SK-N-SH (cell line): Measurements from ENCODE around the gene POM121L2. TPM values are rescaled to one million over a fixed set of nuclear protein-coding genes. Genes with fewer than 3 reads are reported as not detected.
A peak's percentile ranks its signal among the peaks of the same experiment; 100 is the strongest.

Experiments
- CTCF ChIA-PET: fragments of 300-600, 350-600 bp; formaldehyde crosslinking; extraction: SDS; loops from one replicate; lab custom pipeline; 2021; lab: Yijun Ruan, JAX
- POLR2A ChIA-PET: fragments of 350-600 bp; sonication (Branson Sonifier 250); formaldehyde crosslinking; extraction: SDS; loops from one replicate; lab custom pipeline; 2020; ENCODE audit warnings: antibody characterized with exemption, inconsistent platforms; lab: Yijun Ruan, JAX
- DNase-seq: peaks from one replicate; pipeline ENCODE4 v3.0.0; 2012
- H2AFZ ChIP-seq: fragments of 200-600 bp; sonication (generic); 2 replicates; pipeline ENCODE4 v1.8.1; 2016; ENCODE audit warnings: antibody characterized with exemption, mild to moderate bottlenecking, low read depth
- H3F3A ChIP-seq: fragments of 200-600 bp; sonication (generic); replicated peaks from 2 replicates; pipeline ENCODE3; 2016; ENCODE audit warnings: antibody characterized with exemption, mild to moderate bottlenecking; ENCODE audit not compliant: insufficient read depth
- H3K27ac ChIP-seq, 2 experiments: fragments of 200-500 bp in 1 of 2; fragments of 200-600 bp in 1 of 2; sonication (Bioruptor generic) in 1 of 2; sonication (generic), shearing (Covaris generic) in 1 of 2; 2 replicates each; pipeline versions ENCODE4 v1.5.1 to v1.6.1; 2014 to 2016; ENCODE audit warnings: low read depth in 2 of 2, inconsistent platforms in 1 of 2, low read length in 1 of 2, mild to moderate bottlenecking in 1 of 2, mixed read lengths in 1 of 2
- H3K27me3 ChIP-seq: fragments of 200-600 bp; sonication (generic), shearing (Covaris generic); 2 replicates; pipeline ENCODE4 v1.6.1; 2016; ENCODE audit warnings: mixed run types; ENCODE audit not compliant: insufficient read depth
- H3K36me3 ChIP-seq, 2 experiments: fragments of 200-500 bp in 1 of 2; fragments of 200-600 bp in 1 of 2; sonication (Bioruptor generic) in 1 of 2; sonication (generic) in 1 of 2; replicated peaks in 1 of 2; 2 replicates each; pipeline versions ENCODE3 to v1.5.1; 2014 to 2016; ENCODE audit warnings: low read length in 1 of 2, mild to moderate bottlenecking in 1 of 2; ENCODE audit not compliant: insufficient read depth in 2 of 2, control insufficient read depth in 1 of 2
- H3K4me1 ChIP-seq, 2 experiments: fragments of 200-500 bp in 1 of 2; fragments of 200-600 bp in 1 of 2; sonication (Bioruptor generic) in 1 of 2; sonication (generic), shearing (Covaris generic) in 1 of 2; 2 replicates each; pipeline versions ENCODE4 v1.5.1 to v1.6.1; 2014 to 2016; ENCODE audit warnings: low read depth in 1 of 2, low read length in 1 of 2, mixed run types in 1 of 2; ENCODE audit not compliant: insufficient read depth in 2 of 2, control insufficient read depth in 1 of 2
- H3K4me2 ChIP-seq: fragments of 200-600 bp; sonication (generic), shearing (Covaris generic); 2 replicates; pipeline ENCODE4 v1.6.1; 2017; ENCODE audit warnings: mixed run types
- H3K4me3 ChIP-seq, 2 experiments: fragments of 200-500 bp in 1 of 2; fragments of 200-600 bp in 1 of 2; sonication (Bioruptor generic) in 1 of 2; sonication (generic), shearing (Covaris generic) in 1 of 2; 2 replicates each; pipeline versions ENCODE4 v1.5.1 to v1.8.1; 2014 to 2016; ENCODE audit warnings: low read depth in 2 of 2, inconsistent platforms in 1 of 2, low read length in 1 of 2, mild to moderate bottlenecking in 1 of 2, mixed read lengths in 1 of 2, moderate library complexity in 1 of 2
- H3K79me2 ChIP-seq: fragments of 200-600 bp; sonication (generic); 2 replicates; pipeline ENCODE4 v1.8.1; 2017; ENCODE audit warnings: mild to moderate bottlenecking; ENCODE audit not compliant: insufficient read depth
- H3K9ac ChIP-seq: fragments of 200-600 bp; sonication (generic); 2 replicates; pipeline ENCODE4 v1.6.1; 2017; ENCODE audit warnings: mixed run types
- H3K9me2 ChIP-seq: fragments of 200-600 bp; sonication (generic); 2 replicates; pipeline ENCODE4 v1.6.1; 2017; ENCODE audit warnings: mixed run types
- H3K9me3 ChIP-seq: fragments of 200-600 bp; sonication (generic); 2 replicates; pipeline ENCODE4 v1.6.1; 2017; ENCODE audit warnings: mixed run types, mild to moderate bottlenecking, moderate library complexity
- H4K20me1 ChIP-seq: fragments of 200-600 bp; sonication (generic); 2 replicates; pipeline ENCODE4 v1.6.1; 2017; ENCODE audit warnings: mild to moderate bottlenecking, mixed run types; ENCODE audit not compliant: insufficient read depth
- CHD2 ChIP-seq: fragments of 150-350 bp; IDR thresholded peaks from 2 replicates; pipeline ENCODE4 v1.6.1; 2018; ENCODE audit warnings: low read length; ENCODE audit not compliant: partially characterized antibody
- EP300 ChIP-seq, 2 experiments: IDR thresholded peaks; 2 replicates each; pipeline versions ENCODE4 v1.4.0 to v1.6.1; 2012; ENCODE audit warnings: borderline replicate concordance in 1 of 2, low read depth in 1 of 2, low read length in 1 of 2
- FOXJ3 ChIP-seq: sonication (generic); formaldehyde crosslinking; IDR thresholded peaks from 2 replicates; pipeline ENCODE4 v1.5.1; 2020; ENCODE audit warnings: mild to moderate bottlenecking, missing genetic modification reagents
- FOXM1 ChIP-seq: IDR thresholded peaks from 2 replicates; pipeline ENCODE4 v1.4.0; 2012; ENCODE audit warnings: low read depth, mild to moderate bottlenecking
- GABPA ChIP-seq: IDR thresholded peaks from 2 replicates; pipeline ENCODE4 v1.4.0; 2012; ENCODE audit warnings: low read depth, mild to moderate bottlenecking
- MEF2A ChIP-seq: IDR thresholded peaks from 2 replicates; pipeline ENCODE4 v1.4.0; 2012; ENCODE audit warnings: low read depth, borderline replicate concordance
- NFIC ChIP-seq: IDR thresholded peaks from 2 replicates; pipeline ENCODE4 v1.4.0; 2012; ENCODE audit warnings: borderline replicate concordance
- NRF1 ChIP-seq: IDR thresholded peaks from 2 replicates; pipeline ENCODE4 v1.6.1; 2012; ENCODE audit warnings: low read depth, mild to moderate bottlenecking, low read length
- PBX3 ChIP-seq: IDR thresholded peaks from 2 replicates; pipeline ENCODE4; 2012
- POLR2AphosphoS5 ChIP-seq: IDR thresholded peaks from 2 replicates; pipeline ENCODE4 v1.6.1; 2012; ENCODE audit warnings: low read depth, low read length
- RXRA ChIP-seq: IDR thresholded peaks from 2 replicates; pipeline ENCODE4 v1.4.0; 2012; ENCODE audit warnings: low read depth, mild to moderate bottlenecking, borderline replicate concordance
- SIN3A ChIP-seq: IDR thresholded peaks from 2 replicates; pipeline ENCODE4 v1.6.1; 2012; ENCODE audit warnings: low read depth, mild to moderate bottlenecking, low read length, moderate library complexity, borderline replicate concordance
- SMC3 ChIP-seq: IDR thresholded peaks from 2 replicates; pipeline ENCODE4 v1.6.1; 2012; ENCODE audit warnings: low read depth, low read length, improper control_type of control experiment
- TAF1 ChIP-seq: IDR thresholded peaks from 2 replicates; pipeline ENCODE4 v1.6.1; 2012; ENCODE audit warnings: low read depth, mild to moderate bottlenecking, low read length, moderate library complexity, borderline replicate concordance
- YY1 ChIP-seq: IDR thresholded peaks from 2 replicates; pipeline ENCODE4 v1.4.0; 2012; ENCODE audit warnings: low read depth, mild to moderate bottlenecking
- WGBS: methylation state at CpG from one replicate; pipeline ENCODE4 v1.1.6; 2017; ENCODE audit warnings: low lambda C conversion rate; 5-methylcytosine and 5-hydroxymethylcytosine counted together
- polyA plus RNA-seq, 3 experiments: library from polyadenylated mRNA; depleted of rRNA; stranded (reverse); fragments of >200 nt; gene quantifications; 2 replicates each; pipeline ENCODE4 v1.2.3, GENCODE V29; 2012
- TF ChIP-seq, protein P1 (sequence below): IDR thresholded peaks from 2 replicates; pipeline ENCODE4 v1.4.0; 2012; ENCODE audit warnings: low read depth, borderline replicate concordance
- TF ChIP-seq, protein P2 (sequence below): IDR thresholded peaks from 2 replicates; pipeline ENCODE4 v1.6.1; 2012; ENCODE audit warnings: mild to moderate bottlenecking, low read depth, low read length, moderate library complexity
- TF ChIP-seq, protein P3 (sequence below): IDR thresholded peaks from 2 replicates; pipeline ENCODE4 v1.4.0; 2012; ENCODE audit warnings: low read depth, borderline replicate concordance

POM121L2 gene
- polyA plus RNA-seq, 1 of the 3 experiments (the other 2 are of a cell fraction) = not detected

GRCh38 chr6:27263886-27264285 lies 48.2 kb downstream of the POM121L2 start:
- no peaks in the 10 kb centered on the region for H3K4me1 ChIP-seq
- WGBS = 9% methylated on average over 8 of the region's 8 CpGs
- no peaks in the 10 kb centered on the region for H4K20me1 ChIP-seq
- no peak overlapping the region for H3K27ac ChIP-seq
- H3K9me2 ChIP-seq = no peaks in the 10 kb centered on the region
- CTCF ChIA-PET = interaction anchor here (1.6 kb wide), 1 partner anchor 12 kb away, joined by 5 read pairs; no protein-coding TSS in a partner anchor
- POLR2A ChIA-PET = no interaction called here
- TF ChIP-seq MEF2A (no peak), CHD2 (no peak), EP300 (IDR thresholded peaks at IDR 0.05; ENCODE audit: borderline replicate concordance in 1 of 2, low read depth in 1 of 2, low read length in 1 of 2) (no peak), FOXJ3 (CRISPR knock-in tag) (no peak), NRF1 (no peak), NFIC (no peak)
- H3K9ac ChIP-seq = no peak overlapping the region
- no peaks in the 10 kb centered on the region for H3K79me2 ChIP-seq
- H2AFZ ChIP-seq = no peak overlapping the region
- no peak overlapping the region for H3K4me3 ChIP-seq
- no peaks in the 10 kb centered on the region for H3K9me3 ChIP-seq
- DNase-seq = no peak
- no peaks in the 10 kb centered on the region for H3F3A ChIP-seq
- H3K4me2 ChIP-seq = no peak overlapping the region
- no peaks in the 10 kb centered on the region for H3K36me3 ChIP-seq
- H3K27me3 ChIP-seq = peaks cover 58% of the 10 kb centered on the region

DNA sequence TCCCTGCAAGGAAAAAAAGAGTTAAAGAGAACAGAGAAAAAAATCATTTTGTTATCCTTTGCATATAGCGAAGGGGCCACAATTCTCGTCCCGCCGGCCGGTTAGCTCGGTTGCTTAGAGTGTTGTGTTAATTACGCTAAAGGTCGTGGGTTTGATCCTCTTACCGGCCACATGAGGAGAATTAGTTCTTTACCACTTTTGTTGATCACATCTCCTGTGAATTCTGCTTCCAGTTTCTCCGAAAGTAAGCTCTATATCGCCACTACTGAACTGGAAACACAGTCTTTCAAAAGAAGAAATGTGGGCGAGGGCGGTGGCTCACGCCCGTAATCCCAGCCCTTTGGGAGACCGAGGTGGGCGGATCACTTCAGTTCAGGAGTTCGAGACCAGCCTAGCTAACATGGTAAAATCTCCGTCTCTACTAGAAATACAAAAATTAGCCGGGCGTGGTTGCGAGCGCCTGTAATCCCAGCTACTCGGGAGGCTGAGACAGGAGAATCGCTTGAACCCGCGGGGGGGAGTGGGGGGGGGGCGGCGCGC lies 51.2 kb downstream of the POM121L2 start:
- H3K9ac ChIP-seq = no peak overlapping the region
- 0 out of 2 replicates have a peak overlapping the region, but pooled peaks have one; percentile 33 for H3K4me2 ChIP-seq
- no peaks in the 10 kb centered on the region for H4K20me1 ChIP-seq
- no peaks in the 10 kb centered on the region for H3K9me3 ChIP-seq
- CTCF ChIA-PET = interaction anchor here (0.6 kb wide), 1 partner anchor 416 kb away, joined by 3 read pairs; no protein-coding TSS in a partner anchor
- H3K9me2 ChIP-seq = no peaks in the 10 kb centered on the region
- POLR2A ChIA-PET = no interaction called here
- no peak overlapping the region for H3K27ac ChIP-seq
- TF ChIP-seq FOXJ3 (CRISPR knock-in tag) (no peak), GABPA (no peak), FOXM1 (no peak), CHD2 (no peak), POLR2AphosphoS5 (no peak), SIN3A (no peak), EP300 (IDR thresholded peaks at IDR 0.05; ENCODE audit: borderline replicate concordance in 1 of 2, low read depth in 1 of 2, low read length in 1 of 2) (no peak), SMC3 (no peak), PBX3 (no peak), NFIC (no peak), TAF1 (no peak), YY1 (no peak), RXRA (no peak)
- TF ChIP-seq, protein P1, sequence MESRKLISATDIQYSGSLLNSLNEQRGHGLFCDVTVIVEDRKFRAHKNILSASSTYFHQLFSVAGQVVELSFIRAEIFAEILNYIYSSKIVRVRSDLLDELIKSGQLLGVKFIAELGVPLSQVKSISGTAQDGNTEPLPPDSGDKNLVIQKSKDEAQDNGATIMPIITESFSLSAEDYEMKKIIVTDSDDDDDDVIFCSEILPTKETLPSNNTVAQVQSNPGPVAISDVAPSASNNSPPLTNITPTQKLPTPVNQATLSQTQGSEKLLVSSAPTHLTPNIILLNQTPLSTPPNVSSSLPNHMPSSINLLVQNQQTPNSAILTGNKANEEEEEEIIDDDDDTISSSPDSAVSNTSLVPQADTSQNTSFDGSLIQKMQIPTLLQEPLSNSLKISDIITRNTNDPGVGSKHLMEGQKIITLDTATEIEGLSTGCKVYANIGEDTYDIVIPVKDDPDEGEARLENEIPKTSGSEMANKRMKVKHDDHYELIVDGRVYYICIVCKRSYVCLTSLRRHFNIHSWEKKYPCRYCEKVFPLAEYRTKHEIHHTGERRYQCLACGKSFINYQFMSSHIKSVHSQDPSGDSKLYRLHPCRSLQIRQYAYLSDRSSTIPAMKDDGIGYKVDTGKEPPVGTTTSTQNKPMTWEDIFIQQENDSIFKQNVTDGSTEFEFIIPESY = no peak
- TF ChIP-seq, protein P2, sequence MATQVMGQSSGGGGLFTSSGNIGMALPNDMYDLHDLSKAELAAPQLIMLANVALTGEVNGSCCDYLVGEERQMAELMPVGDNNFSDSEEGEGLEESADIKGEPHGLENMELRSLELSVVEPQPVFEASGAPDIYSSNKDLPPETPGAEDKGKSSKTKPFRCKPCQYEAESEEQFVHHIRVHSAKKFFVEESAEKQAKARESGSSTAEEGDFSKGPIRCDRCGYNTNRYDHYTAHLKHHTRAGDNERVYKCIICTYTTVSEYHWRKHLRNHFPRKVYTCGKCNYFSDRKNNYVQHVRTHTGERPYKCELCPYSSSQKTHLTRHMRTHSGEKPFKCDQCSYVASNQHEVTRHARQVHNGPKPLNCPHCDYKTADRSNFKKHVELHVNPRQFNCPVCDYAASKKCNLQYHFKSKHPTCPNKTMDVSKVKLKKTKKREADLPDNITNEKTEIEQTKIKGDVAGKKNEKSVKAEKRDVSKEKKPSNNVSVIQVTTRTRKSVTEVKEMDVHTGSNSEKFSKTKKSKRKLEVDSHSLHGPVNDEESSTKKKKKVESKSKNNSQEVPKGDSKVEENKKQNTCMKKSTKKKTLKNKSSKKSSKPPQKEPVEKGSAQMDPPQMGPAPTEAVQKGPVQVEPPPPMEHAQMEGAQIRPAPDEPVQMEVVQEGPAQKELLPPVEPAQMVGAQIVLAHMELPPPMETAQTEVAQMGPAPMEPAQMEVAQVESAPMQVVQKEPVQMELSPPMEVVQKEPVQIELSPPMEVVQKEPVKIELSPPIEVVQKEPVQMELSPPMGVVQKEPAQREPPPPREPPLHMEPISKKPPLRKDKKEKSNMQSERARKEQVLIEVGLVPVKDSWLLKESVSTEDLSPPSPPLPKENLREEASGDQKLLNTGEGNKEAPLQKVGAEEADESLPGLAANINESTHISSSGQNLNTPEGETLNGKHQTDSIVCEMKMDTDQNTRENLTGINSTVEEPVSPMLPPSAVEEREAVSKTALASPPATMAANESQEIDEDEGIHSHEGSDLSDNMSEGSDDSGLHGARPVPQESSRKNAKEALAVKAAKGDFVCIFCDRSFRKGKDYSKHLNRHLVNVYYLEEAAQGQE = no peak
- TF ChIP-seq, protein P3, sequence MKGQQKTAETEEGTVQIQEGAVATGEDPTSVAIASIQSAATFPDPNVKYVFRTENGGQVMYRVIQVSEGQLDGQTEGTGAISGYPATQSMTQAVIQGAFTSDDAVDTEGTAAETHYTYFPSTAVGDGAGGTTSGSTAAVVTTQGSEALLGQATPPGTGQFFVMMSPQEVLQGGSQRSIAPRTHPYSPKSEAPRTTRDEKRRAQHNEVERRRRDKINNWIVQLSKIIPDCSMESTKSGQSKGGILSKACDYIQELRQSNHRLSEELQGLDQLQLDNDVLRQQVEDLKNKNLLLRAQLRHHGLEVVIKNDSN = no peak
- no peaks in the 10 kb centered on the region for H3K36me3 ChIP-seq
- DNase-seq = no peak
- no peaks in the 10 kb centered on the region for H3F3A ChIP-seq
- no peak overlapping the region; the same call in 1 of the 2 replicates for H2AFZ ChIP-seq
- H3K4me1 ChIP-seq = no peaks in the 10 kb centered on the region
- H3K79me2 ChIP-seq = no peaks in the 10 kb centered on the region
- H3K27me3 ChIP-seq = peaks cover 67% of the 10 kb centered on the region
- WGBS = 10% methylated on average over 29 of the region's 30 CpGs
- H3K4me3 ChIP-seq = no peak overlapping the region
